COR-L47 (cell line): ENCODE results near the gene ZNF787.
A peak's percentile ranks its signal among the peaks of the same experiment; 100 is the strongest.

Experiments
- DNase-seq: peaks from one replicate; lab custom pipeline; 2025; lab: John Stamatoyannopoulos, UW

Gene ZNF787

DNA sequence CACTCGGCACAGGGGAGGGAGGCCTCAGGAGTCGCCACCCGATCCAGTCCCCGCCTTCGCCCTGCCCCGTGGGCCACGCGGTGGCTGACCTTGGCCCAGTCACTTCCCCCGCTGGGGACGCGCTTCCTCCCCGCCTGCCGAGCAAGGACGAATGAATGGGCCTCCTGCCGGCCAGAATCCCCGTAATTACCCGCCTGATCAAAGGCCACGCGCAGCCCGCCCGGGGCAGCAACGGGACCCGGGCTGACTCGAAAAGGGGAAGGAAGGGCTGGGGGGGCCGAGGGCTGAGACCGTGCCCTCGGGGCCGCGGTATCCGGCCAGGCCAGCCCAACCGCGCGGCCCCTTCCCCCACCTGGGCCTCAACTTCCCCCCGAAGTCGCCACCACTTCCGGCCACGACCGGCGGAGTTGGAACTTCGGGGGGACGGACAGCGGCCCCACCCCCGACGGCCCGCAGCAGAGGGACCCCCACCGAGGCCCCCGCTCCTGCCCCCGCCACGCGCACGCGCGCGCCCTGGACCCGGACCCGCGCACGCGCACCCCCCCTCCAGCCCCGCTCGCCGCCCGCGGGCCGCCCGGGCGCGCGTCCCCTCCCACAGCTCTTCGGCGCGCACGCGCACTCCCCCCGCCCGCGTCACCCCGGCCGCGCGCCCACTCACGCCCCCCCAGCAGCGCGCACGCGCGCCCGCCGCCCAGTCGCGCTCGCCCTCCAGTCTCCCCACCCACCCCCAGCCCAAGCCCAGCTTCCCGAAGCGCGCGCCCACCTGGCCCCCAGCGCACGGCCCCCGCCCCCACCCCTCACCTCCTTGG, 520 bp downstream of the ZNF787 start:
- DNase-seq: peak; percentile 76

- DNase-seq: no peak
These were observed 1.1 kb downstream of the ZNF787 start for GRCh38 chr19:56120002-56120370.

GRCh38 chr19:56119582-56119978, 1.5 kb downstream of the ZNF787 start:
- DNase-seq: no peak

DNA sequence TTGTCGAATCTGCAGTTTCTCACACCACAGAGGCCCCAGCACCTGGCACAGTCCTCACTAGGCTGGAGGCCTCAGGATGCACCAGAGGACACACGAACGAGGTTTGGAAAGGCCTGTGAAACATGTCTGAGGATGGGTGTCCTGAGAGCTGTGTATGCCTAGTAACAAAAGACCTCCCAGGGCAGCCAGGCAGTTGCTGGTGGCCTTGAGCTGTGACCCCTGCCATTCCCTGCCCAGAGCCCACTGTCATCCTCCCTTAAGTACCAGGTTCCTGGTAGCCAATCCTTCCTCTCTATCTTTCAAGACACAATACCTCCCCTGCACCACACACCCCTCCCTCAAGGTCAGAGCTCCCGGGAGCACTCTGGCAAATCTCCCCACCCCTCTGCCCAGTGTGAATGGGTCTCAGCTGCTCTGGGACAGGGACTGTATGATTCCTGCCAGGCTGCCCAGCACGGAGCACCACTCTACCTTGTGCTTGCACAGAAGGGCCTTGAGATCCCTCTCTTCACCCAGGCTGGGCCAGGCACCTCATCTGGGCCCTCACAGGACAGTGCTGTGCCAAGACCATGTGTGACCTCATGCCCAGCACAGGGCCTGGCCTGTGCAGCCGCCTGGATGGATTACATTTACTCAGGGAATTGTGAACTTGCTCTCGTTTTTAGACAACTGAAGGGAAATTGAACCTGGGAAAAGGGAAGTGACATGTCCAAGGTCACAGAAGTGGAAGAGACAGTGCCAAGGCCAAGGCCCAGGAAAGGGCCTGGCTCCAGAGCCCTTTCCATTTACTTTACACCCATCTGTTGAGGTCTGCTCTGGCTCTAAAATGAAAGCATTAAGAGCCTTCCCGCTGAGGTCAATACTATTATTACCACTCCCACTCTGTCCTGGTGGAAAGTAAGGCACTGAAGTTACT, 2.2 kb downstream of the ZNF787 start:
- no peak for DNase-seq

- DNase-seq: no peak
These were observed 3.2 kb downstream of the ZNF787 start for GRCh38 chr19:56117889-56118288.

DNA sequence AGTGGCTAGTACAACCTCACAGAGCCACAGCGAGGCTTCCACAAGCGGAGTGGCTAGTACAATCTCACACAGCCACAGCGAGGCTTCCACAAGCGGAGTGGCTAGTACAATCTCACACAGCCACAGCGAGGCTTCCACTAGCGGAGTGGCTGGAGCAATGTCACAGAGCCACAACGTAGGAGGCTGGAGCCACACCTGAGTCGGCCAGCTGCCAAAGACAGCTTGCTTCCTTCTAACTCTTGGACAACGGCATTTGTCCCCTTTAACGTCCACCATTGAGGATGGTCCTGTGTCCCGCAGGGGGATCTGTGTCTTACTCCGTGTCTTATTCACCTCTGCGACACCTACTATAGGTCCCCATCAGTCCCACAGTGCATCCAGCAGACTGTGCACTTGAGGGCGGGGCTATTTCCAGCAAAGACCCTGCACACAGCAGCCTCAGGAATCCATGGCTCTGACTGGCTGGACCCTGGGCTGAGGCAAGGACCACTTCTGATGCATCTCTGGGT, 3.7 kb downstream of the ZNF787 start:
- no peak for DNase-seq

DNA sequence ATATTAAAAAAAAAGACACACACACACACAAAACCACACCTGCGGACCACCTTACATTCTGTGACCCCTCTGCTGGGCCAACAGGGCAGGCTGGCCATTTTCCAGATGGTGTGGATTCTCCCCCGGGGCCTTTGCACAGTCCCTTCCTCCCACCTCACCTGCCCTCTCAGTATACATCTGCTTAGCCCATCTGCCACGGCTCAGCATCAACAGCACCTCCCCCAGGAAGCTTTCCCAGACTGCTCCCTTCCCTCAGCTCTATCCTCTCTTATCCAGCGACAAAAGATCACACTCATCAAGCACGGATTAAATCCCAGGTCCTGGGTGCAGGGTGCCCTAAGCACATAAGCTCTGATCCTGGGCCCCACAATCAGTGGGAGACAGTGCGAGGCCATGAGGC, 4.5 kb downstream of the ZNF787 start:
- no peak for DNase-seq

DNA sequence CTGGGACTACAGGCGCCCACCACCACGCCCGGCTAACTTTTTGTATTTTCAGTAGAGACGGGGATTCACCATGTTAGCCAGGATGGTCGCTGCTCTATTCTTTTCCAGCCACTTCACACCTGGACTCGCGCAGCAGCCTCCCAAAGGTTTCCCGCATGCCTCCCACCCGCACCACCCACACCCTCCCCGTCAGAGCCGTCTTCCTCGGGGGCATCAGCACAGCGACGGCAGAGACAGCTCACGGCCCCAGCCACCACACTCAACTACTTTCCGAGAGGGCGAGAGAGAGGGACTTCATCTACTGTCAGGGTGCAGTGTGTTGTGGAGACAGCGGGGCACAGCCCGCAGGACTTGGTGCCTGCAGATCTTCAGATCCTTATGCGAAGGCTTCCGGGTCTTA, 5.6 kb downstream of the ZNF787 start:
- DNase-seq: no peak

DNA sequence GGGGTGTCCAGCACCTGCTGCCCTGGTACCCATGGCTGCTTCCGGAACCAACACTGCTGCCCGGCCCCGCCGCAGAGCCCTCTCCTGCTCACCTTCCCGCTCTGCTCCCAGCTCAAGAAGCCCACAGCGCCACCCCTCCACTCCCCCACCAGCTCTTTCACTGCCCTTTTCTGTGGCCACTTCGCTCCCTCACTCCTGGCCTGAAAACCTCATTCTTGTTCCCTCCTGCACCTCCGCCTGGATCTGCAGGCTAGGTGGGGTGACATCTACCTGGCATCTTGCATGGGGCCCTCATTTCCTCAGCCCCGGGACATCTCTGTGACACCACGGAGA, 6.4 kb downstream of the ZNF787 start:
- DNase-seq: no peak

GRCh38 chr19:56114051-56114777, 6.9 kb downstream of the ZNF787 start:
- DNase-seq: no peak

DNA sequence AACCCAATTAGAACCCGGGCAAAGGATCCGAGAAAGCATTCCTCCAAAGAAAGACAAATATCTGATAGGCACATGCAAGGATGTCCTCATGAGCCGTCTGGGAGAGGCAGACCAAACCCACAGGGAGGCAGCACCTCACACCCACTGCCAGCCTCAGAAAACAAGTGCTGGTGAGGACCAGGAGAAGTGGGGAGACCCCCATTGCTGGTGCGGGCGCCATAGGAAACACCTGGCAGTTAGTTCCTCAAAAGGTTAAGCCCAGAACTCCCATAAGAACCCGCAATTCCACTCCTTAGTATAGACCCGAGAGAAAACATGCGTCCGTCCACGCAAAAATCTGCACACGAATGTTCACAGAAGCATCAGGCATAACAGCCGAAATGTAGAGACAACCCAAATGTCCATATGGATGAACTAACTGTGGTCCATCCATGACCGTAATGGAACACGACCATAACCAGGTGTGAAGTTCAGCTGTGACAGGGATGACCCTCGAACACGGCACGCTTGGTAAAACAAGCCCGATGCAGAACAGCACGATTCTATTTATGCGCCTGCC, 7.9 kb downstream of the ZNF787 start:
- DNase-seq: no peak

DNA sequence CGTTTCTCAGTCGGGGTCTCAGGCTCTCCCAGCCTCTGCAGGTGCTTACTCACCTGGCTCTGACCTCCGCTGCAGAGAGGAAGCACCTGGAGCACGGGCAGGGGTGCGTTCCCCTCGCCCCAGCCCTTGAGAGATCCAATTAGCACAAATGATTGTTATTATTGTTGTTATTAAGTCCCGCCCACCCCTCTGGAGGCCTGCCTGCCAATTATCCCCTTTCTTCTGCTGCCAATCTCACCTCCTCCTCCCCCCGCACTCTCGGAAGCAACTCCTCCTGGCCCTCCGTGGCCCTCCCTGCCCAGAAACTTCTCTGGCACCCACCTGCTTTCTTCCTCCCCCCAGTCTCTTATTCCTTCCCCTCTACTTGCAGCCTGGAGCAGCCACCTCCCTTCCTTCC, 8.8 kb downstream of the ZNF787 start:
- peak; percentile 72 for DNase-seq

- DNase-seq: no peak
These were observed 9.3 kb downstream of the ZNF787 start for GRCh38 chr19:56111601-56112312.

- DNase-seq: no peak
These were observed 10.3 kb downstream of the ZNF787 start for GRCh38 chr19:56110515-56111448.

GRCh38 chr19:56109226-56109625, 11.9 kb downstream of the ZNF787 start:
- no peak for DNase-seq

GRCh38 chr19:56108447-56109195, 12.5 kb downstream of the ZNF787 start:
- no peak for DNase-seq

- DNase-seq: no peak
These were observed 13.3 kb downstream of the ZNF787 start for GRCh38 chr19:56107626-56108351.

GRCh38 chr19:56106993-56107392, 14.1 kb downstream of the ZNF787 start:
- DNase-seq: no peak

DNA sequence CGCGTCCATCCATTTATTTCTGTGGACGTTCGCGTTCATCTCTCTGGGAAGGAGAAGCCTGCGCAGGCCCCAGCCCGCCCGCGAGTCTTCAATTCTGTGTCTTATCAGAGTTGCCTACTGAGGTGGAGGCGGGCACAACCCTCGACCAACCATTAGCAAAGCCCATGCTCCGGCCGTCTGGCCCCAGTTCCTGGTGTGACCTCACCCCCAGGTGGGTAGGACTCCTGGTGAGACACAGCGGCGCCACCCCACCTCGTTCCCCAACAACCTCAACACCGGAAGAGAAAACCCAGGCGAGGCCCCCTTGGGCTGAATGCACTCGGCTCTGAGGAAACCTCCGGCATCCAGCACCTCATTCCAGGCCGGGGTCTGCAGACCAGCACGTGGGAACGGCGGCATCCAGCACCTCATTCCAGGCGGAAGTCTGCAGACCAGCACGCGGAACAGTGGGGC, 14.7 kb downstream of the ZNF787 start:
- no peak for DNase-seq
